Activated CD4-positive, CD25-positive, alpha-beta regulatory T cell treated with anti-CD3 and anti-CD28 coated beads, Interleukin-2, amount 50 U/mL, for 16 hours (primary cell): ENCODE data around the gene KIAA0825.
"Not testable (repeated sequence)": the region's sequence is repeated elsewhere in the genome, so short reads cannot be mapped to it uniquely, and the experiment has no call there.

Experiments used
- DNase-seq: peaks from one replicate; pipeline ENCODE4 v3.0.0-alpha.2; 2020; ENCODE audit warnings: low read depth, low spot score

The KIAA0825 gene

GRCh38 chr5:94375801-94376200, 242.6 kb downstream of the KIAA0825 start:
- DNase-seq = no peak

GRCh38 chr5:94374336-94374735, 244.1 kb downstream of the KIAA0825 start:
- DNase-seq = no peak

GRCh38 chr5:94367900-94368299, 250.5 kb downstream of the KIAA0825 start:
- no peak for DNase-seq

GRCh38 chr5:94366811-94367210, 251.6 kb downstream of the KIAA0825 start:
- DNase-seq = no peak

- no peak for DNase-seq
Measured at GRCh38 chr5:94362857-94363256, 255.5 kb downstream of the KIAA0825 start.

- DNase-seq = no peak
Measured at GRCh38 chr5:94361832-94362796, 256.3 kb downstream of the KIAA0825 start.

- no peak for DNase-seq
Measured at GRCh38 chr5:94361161-94361560, 257.2 kb downstream of the KIAA0825 start.

GRCh38 chr5:94360382-94361130, 257.8 kb downstream of the KIAA0825 start:
- no peak for DNase-seq

- no peak for DNase-seq
Measured at GRCh38 chr5:94359880-94360279, 258.5 kb downstream of the KIAA0825 start.

GRCh38 chr5:94355811-94356210, 262.6 kb downstream of the KIAA0825 start:
- DNase-seq = no peak

- not testable (repeated sequence) for DNase-seq
Measured at GRCh38 chr5:94354837-94355485, 263.4 kb downstream of the KIAA0825 start.

GRCh38 chr5:94353605-94354004, 264.8 kb downstream of the KIAA0825 start:
- no peak for DNase-seq

- DNase-seq = no peak
Measured at GRCh38 chr5:94347130-94347529, 271.3 kb downstream of the KIAA0825 start.

GRCh38 chr5:94345257-94345656, 273.1 kb downstream of the KIAA0825 start:
- no peak for DNase-seq

GRCh38 chr5:94337617-94338016, 280.8 kb downstream of the KIAA0825 start:
- no peak for DNase-seq

- no peak for DNase-seq
Measured at GRCh38 chr5:94335936-94336335, 282.5 kb downstream of the KIAA0825 start.

- DNase-seq = no peak
Measured at GRCh38 chr5:94329115-94329514, 289.3 kb downstream of the KIAA0825 start.

GRCh38 chr5:94326586-94326985, 291.8 kb downstream of the KIAA0825 start:
- DNase-seq = no peak

- DNase-seq = no peak
Measured at GRCh38 chr5:94316916-94317838, 301.2 kb downstream of the KIAA0825 start.

GRCh38 chr5:94314460-94315131, 303.8 kb downstream of the KIAA0825 start:
- DNase-seq = no peak
